ENCODE results near the gene TGFA. TPM values are rescaled to one million over a fixed set of nuclear protein-coding genes. Genes with fewer than 3 reads are reported as not detected.

Gene TGFA
- total RNA-seq, 6 donors from 2014 or later, result 4.2 to 19.6 (median 10.7) TPM

DNA sequence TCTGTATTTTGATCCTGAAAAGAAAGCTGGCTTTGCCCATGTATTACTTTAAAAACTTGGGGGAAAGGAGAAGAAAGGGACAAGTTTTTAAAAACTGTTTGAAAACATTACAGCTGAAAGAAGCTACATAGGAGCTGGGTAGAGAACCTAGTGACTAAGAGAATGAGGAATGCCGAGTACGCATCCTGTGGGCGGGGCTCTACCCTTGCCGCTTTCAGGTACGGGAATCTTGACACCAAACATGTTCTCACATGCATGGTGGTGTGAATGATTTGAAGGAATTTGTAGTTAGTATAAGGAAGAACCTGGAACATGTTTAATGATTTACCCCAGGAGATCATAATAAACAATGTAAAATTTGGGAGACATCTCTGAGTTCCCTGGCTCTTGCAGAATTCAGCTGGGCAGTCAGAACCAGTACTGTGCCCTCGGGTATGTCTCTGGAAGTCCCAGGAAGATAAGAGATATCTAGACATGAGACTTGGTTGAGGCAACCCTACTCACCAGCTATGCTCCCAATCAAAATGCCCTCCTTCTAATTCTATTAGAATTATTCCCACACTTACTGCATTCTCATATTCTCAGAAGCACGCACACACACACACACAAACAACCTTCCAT, 16.5 kb upstream of the TGFA start:
- TF ChIP-seq POLR2AphosphoS5 (IDR thresholded peaks at IDR 0.05), result no peak
- TF ChIP-seq, protein P1, sequence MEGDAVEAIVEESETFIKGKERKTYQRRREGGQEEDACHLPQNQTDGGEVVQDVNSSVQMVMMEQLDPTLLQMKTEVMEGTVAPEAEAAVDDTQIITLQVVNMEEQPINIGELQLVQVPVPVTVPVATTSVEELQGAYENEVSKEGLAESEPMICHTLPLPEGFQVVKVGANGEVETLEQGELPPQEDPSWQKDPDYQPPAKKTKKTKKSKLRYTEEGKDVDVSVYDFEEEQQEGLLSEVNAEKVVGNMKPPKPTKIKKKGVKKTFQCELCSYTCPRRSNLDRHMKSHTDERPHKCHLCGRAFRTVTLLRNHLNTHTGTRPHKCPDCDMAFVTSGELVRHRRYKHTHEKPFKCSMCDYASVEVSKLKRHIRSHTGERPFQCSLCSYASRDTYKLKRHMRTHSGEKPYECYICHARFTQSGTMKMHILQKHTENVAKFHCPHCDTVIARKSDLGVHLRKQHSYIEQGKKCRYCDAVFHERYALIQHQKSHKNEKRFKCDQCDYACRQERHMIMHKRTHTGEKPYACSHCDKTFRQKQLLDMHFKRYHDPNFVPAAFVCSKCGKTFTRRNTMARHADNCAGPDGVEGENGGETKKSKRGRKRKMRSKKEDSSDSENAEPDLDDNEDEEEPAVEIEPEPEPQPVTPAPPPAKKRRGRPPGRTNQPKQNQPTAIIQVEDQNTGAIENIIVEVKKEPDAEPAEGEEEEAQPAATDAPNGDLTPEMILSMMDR (IDR thresholded peaks at IDR 0.05), result no peak
- no peak for TF ChIP-seq POLR2A (IDR thresholded peaks at IDR 0.05)
- DNase-seq (no peak), ATAC-seq (ENCODE audit: low FRiP score in 2 of 2) (no peak)
- H3K4me3 ChIP-seq, result no peak overlapping the region
- WGBS, 2 donors, result 59 to 71% methylated on average over 7 of the region's 7 CpGs
- H3K27ac ChIP-seq, result no peak overlapping the region
- H3K9me3 ChIP-seq, result no peaks in the 10 kb centered on the region
- H3K27me3 ChIP-seq, result no peaks in the 10 kb centered on the region
- no peaks in the 10 kb centered on the region for H3K36me3 ChIP-seq
- no peaks in the 10 kb centered on the region for H3K4me1 ChIP-seq

DNA sequence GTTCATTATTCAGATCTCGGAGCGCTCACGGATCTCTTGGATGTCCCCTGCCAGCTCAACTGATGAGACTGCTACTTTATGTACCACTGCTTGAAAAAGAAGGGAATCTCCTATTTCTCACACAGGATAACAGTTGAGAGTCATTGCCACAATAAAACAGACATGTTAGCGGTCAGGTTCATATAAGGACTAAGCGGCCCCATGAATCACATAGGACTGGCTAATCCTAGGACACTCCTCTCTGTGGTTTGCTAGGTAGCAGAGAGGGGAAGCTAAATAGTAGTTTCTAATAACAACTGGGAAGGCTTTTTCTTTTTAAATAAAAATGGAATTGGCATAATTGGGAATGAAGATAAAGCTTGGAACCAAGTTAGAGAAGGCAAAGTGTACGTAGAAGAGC, 15.9 kb upstream of the TGFA start:
- ATAC-seq (ENCODE audit: low FRiP score in 2 of 2) (no peak), DNase-seq (no peak)
- no peak overlapping the region for H3K27ac ChIP-seq
- no peak for TF ChIP-seq POLR2AphosphoS5 (IDR thresholded peaks at IDR 0.05)
- no peak for TF ChIP-seq POLR2A (IDR thresholded peaks at IDR 0.05)
- no peak for TF ChIP-seq EP300 (IDR thresholded peaks at IDR 0.05)
- H3K36me3 ChIP-seq, result no peaks in the 10 kb centered on the region
- H3K4me3 ChIP-seq, result no peak overlapping the region
- H3K4me1 ChIP-seq, result no peaks in the 10 kb centered on the region
- 88 to 91% methylated on average over 6 of the region's 6 CpGs for WGBS, 2 donors
- no peaks in the 10 kb centered on the region for H3K27me3 ChIP-seq
- H3K9me3 ChIP-seq, result no peaks in the 10 kb centered on the region

DNA sequence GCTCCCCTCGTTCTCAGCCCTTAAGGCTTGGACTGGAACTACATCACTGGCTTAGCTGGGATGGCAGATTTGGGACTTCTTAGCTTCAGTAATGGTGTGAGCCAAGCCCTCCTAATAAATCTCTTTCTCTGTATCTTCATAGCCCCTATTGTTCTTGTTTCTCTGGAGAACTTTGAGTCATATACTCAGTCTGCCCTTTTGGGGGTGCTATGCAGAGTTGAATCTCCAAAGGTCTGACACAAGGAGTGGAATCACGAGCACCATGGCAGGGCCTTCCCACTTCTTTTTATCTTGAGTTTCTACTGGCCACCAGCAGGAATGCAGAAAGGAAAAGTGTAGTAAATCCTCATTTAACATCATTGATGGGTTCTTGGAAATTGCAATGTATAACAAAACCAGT, 13.3 kb upstream of the TGFA start:
- Histone ChIP-seq H3K27ac (no peak overlapping the region), H3K4me3 (no peak overlapping the region), H3K36me3 (no peaks in the 10 kb centered on the region), H3K27me3 (no peaks in the 10 kb centered on the region), H3K4me1 (no peaks in the 10 kb centered on the region), H3K9me3 (no peaks in the 10 kb centered on the region)
- DNase-seq (no peak), ATAC-seq (ENCODE audit: low FRiP score in 2 of 2) (no peak)
- TF ChIP-seq POLR2AphosphoS5 (IDR thresholded peaks at IDR 0.05), result no peak
- TF ChIP-seq EP300 (IDR thresholded peaks at IDR 0.05), result no peak
- TF ChIP-seq, protein P1 (IDR thresholded peaks at IDR 0.05), result no peak
- TF ChIP-seq POLR2A (IDR thresholded peaks at IDR 0.05), result no peak
- 74 to 84% methylated on average over 2 of the region's 2 CpGs for WGBS, 2 donors

DNA sequence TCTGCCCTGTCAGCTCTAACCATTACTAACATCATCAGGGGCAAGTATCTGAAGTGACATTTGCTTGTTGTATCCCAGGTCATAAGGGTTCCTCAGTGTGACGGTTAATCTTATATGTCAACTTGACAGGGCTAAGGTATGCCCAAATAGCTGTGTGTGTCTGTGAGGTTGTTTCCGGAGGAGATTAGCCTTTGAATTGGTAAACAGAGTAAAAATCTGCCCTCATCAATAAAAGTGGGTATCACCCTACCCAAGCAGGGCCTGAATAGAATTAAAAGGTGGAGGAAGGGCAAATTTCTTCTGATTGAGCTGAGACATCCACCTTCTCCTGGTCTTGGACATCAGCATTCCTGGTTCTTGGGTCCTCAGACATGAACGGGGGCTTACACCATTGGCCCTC, 12.8 kb upstream of the TGFA start:
- no peaks in the 10 kb centered on the region for H3K9me3 ChIP-seq
- no peaks in the 10 kb centered on the region for H3K36me3 ChIP-seq
- TF ChIP-seq EP300 (IDR thresholded peaks at IDR 0.05) (no peak), POLR2AphosphoS5 (IDR thresholded peaks at IDR 0.05) (no peak), POLR2A (IDR thresholded peaks at IDR 0.05) (no peak)
- TF ChIP-seq, protein P1 (IDR thresholded peaks at IDR 0.05), result no peak
- H3K27ac ChIP-seq, result no peak overlapping the region
- H3K4me3 ChIP-seq, result no peak overlapping the region
- ATAC-seq (ENCODE audit: low FRiP score in 2 of 2), result no peak
- H3K27me3 ChIP-seq, result no peaks in the 10 kb centered on the region
- DNase-seq, result no peak
- no peaks in the 10 kb centered on the region for H3K4me1 ChIP-seq
- WGBS, 2 donors, result 86 to 88% methylated on average over 3 of the region's 3 CpGs

DNA sequence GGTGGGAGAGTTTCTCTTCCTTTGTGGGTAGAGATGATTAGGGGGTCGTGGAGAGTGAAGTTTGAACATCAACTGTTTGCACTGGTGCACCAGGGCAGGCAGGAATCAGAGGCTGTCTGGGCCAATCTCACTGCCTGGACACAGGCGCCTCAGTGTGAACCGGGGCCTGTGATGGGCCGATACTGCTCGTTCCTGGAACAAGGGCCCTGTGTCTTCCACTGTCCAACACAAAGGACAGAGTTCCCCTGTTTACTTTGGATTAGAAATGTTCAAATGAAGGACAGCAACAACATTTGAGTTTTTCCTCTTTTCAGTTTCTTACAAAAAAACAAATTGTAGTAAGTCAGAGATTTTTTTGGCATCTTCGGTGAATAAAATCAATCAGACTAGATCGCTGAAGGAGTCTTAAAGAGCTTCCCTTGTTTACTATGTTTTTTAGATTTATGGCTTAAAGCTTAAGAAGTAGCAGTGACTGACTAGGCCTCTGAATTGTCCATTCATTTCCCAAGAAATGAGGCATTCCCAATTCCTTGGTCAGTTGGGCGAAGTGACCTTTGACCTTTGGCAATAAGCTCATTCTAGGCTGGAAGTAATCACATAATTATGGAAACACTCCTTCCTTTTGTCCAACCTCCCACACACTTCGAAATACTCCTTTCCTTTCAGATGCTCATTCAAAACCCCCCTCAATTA, 11.6 kb upstream of the TGFA start:
- peak in 1 of 2 donors; percentile 15 for DNase-seq
- no peaks in the 10 kb centered on the region for H3K36me3 ChIP-seq
- H3K9me3 ChIP-seq, result no peaks in the 10 kb centered on the region
- H3K4me3 ChIP-seq, result no peak overlapping the region
- no peak overlapping the region for H3K27ac ChIP-seq
- H3K4me1 ChIP-seq, result no peaks in the 10 kb centered on the region
- H3K27me3 ChIP-seq, result no peaks in the 10 kb centered on the region
- WGBS, 2 donors, result 90% methylated on average over 9 of the region's 9 CpGs
- no peak for ATAC-seq (ENCODE audit: low FRiP score in 2 of 2)
- no peak for TF ChIP-seq POLR2A (IDR thresholded peaks at IDR 0.05)
- no peak for TF ChIP-seq POLR2AphosphoS5 (IDR thresholded peaks at IDR 0.05)

DNA sequence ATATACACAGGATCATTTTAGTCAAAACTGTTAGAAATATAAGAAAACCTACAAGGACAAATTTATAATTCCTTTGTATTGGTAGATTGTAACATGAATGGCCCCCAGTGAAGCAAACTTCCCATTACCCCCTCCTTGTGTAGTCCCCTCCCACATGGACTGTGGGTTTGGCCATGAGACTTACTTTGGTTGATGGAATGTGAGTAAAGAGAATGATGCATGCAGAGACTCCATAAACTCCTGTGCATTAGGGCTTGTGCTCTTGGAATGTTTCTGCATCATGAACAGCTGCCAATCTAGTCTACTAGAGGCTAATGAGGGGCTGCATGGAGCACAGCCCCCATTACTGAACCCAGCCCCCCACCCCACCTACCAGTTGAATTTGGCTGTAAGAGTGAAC, 8.3 kb upstream of the TGFA start:
- Histone ChIP-seq H3K36me3 (no peaks in the 10 kb centered on the region), H3K27ac (no peak overlapping the region), H3K9me3 (no peaks in the 10 kb centered on the region), H3K27me3 (no peaks in the 10 kb centered on the region), H3K4me1 (no peaks in the 10 kb centered on the region), H3K4me3 (no peak overlapping the region)
- no peak for ATAC-seq (ENCODE audit: low FRiP score in 2 of 2)
- TF ChIP-seq, protein P1 (IDR thresholded peaks at IDR 0.05), result no peak
- no peak for TF ChIP-seq POLR2AphosphoS5 (IDR thresholded peaks at IDR 0.05)
- TF ChIP-seq EP300 (IDR thresholded peaks at IDR 0.05), result no peak
- no peak for TF ChIP-seq POLR2A (IDR thresholded peaks at IDR 0.05)
- no peak for DNase-seq

All from upper lobe of left lung (tissue), 6 donors.